Caco-2 (cell line): ENCODE data around the gene PID1. TPM values are rescaled to one million over a fixed set of nuclear protein-coding genes. Genes with fewer than 3 reads are reported as not detected.

Experiments
- BruUV-seq: library from RNA; stranded (reverse); fragments of 400-500 nt; replicated peaks from 2 replicates; lab custom pipeline; 2021; lab: Mats Ljungman, UMichigan
- CTCF ChIA-PET: fragments of 300-600 bp; sonication (Branson Sonifier 250); formaldehyde crosslinking; loops from one replicate; lab custom pipeline; 2022; ENCODE audit warnings: antibody characterized with exemption; lab: Charles Lee
- POLR2A ChIA-PET: fragments of 300-600 bp; sonication (Branson Sonifier 250); formaldehyde crosslinking; loops from one replicate; lab custom pipeline; 2022; ENCODE audit warnings: antibody characterized with exemption; lab: Charles Lee
- DNase-seq, 2 experiments: peaks; one replicate each; pipeline versions ENCODE4 v3.0.0 to v3.0.0-alpha.2; 2020 to 2022
- H3K27me3 ChIP-seq: replicated peaks from 2 replicates; pipeline ENCODE4 v1.6.0; 2011; ENCODE audit warnings: low read length; ENCODE audit not compliant: control insufficient read depth, insufficient read depth
- H3K36me3 ChIP-seq: 2 replicates; pipeline ENCODE4 v1.5.1; 2011; ENCODE audit warnings: low read length; ENCODE audit not compliant: control insufficient read depth, insufficient read depth
- H3K4me1 ChIP-seq: fragments of 250-450 bp; sonication (Bioruptor Pico); 2 replicates; pipeline ENCODE4 v1.5.1; 2020; ENCODE audit warnings: mild to moderate bottlenecking
- H3K4me3 ChIP-seq: 2 replicates; pipeline ENCODE4 v1.5.1; 2011; ENCODE audit warnings: low read depth, mild to moderate bottlenecking, control low read depth, low read length
- H3K9me3 ChIP-seq: fragments of 250-450 bp; sonication (Bioruptor Pico); 2 replicates; pipeline ENCODE4 v1.5.1; 2020; ENCODE audit warnings: mild to moderate bottlenecking, moderate library complexity
- H3K27ac Mint-ChIP-seq: one replicate; pipeline ENCODE4 v1.8.0; 2022; ENCODE audit warnings: mixed read lengths; ENCODE audit not compliant: unreplicated experiment
- H3K27me3 Mint-ChIP-seq: one replicate; pipeline ENCODE4 v1.8.0; 2022; ENCODE audit warnings: mixed read lengths; ENCODE audit not compliant: insufficient read depth, unreplicated experiment
- H3K36me3 Mint-ChIP-seq: one replicate; pipeline ENCODE4 v1.8.0; 2022; ENCODE audit warnings: mild to moderate bottlenecking, mixed read lengths; ENCODE audit not compliant: insufficient read depth, unreplicated experiment
- H3K4me1 Mint-ChIP-seq: one replicate; pipeline ENCODE4 v1.8.0; 2022; ENCODE audit warnings: low read depth, mixed read lengths; ENCODE audit not compliant: unreplicated experiment
- H3K4me3 Mint-ChIP-seq: one replicate; pipeline ENCODE4 v1.8.0; 2022; ENCODE audit warnings: mild to moderate bottlenecking, moderate library complexity, mixed read lengths; ENCODE audit not compliant: unreplicated experiment
- H3K9me3 Mint-ChIP-seq: one replicate; pipeline ENCODE4 v1.8.0; 2022; ENCODE audit warnings: mixed read lengths; ENCODE audit not compliant: unreplicated experiment
- CTCF ChIP-seq, 2 experiments: fragments of 200-600 bp in 1 of 2; IDR thresholded peaks; 1 replicate in 1 of 2; 2 replicates in 1 of 2; pipeline versions ENCODE4 v1.5.1 to v1.8.0; 2011 to 2022; ENCODE audit warnings: antibody characterized with exemption in 1 of 2, control low read depth in 1 of 2, inconsistent platforms in 1 of 2, low read depth in 1 of 2, low read length in 1 of 2, mild to moderate bottlenecking in 1 of 2, moderate library complexity in 1 of 2; ENCODE audit not compliant: insufficient read depth in 1 of 2, severe bottlenecking in 1 of 2, unreplicated experiment in 1 of 2
- intact Hi-C: fragments of 100-400 bp; cut with micrococcal nuclease; formaldehyde crosslinking; loops from one replicate; pipeline ENCODE4 v1.10.0; 2022; ENCODE audit not compliant: unreplicated experiment
- total RNA-seq: library from RNA; stranded (reverse); gene quantifications from 2 replicates; pipeline ENCODE4 v1.2.3, GENCODE V29; 2022

The PID1 gene
- total RNA-seq, 1 experiment from 2014 or later: 9.8 TPM

- H3K4me1 Mint-ChIP-seq: no peaks in the 10 kb centered on the region
- no peaks in the 10 kb centered on the region for H3K27me3 Mint-ChIP-seq
- ChIA-PET CTCF (no interaction called here), POLR2A (no interaction called here)
- H3K36me3 Mint-ChIP-seq: no peaks in the 10 kb centered on the region
- H3K4me3 ChIP-seq: no peak overlapping the region
- BruUV-seq: no TSS peak
- intact Hi-C loops: no loop called here
- TF ChIP-seq CTCF (IDR thresholded peaks at IDR 0.05; ENCODE audit: insufficient read depth in 1 of 2, low read depth in 1 of 2, low read length in 1 of 2, severe bottlenecking in 1 of 2, unreplicated experiment in 1 of 2): no peak
- no peak overlapping the region for H3K4me3 Mint-ChIP-seq
- H3K27me3 ChIP-seq: no peaks in the 10 kb centered on the region
- H3K4me1 ChIP-seq: no peaks in the 10 kb centered on the region
- no peak for DNase-seq
- H3K9me3 Mint-ChIP-seq: no peaks in the 10 kb centered on the region
- no peak overlapping the region for H3K27ac Mint-ChIP-seq
- H3K9me3 ChIP-seq: no peaks in the 10 kb centered on the region
- H3K36me3 ChIP-seq: no peaks in the 10 kb centered on the region
These were observed 283.5 kb downstream of the PID1 start for GRCh38 chr2:228987441-228988155.

DNA sequence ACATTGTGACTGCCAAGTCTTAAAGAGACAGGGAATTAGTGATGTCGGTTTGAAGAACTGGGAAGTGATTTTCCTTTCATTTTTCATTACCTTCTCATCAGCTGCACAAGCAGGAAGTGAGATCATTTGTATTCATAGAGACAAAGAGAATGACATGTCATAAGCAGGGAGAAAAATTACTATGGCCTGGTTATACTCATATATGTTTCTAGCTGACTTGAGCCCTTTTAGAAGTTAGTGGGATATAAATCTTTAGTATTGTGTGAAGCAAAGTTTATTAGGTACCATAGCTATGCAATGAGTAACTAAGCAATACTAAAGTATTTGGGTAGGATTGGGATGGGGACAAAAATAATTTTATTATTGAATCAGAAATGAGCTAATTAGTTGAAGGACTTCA is 284.1 kb downstream of the PID1 start:
- BruUV-seq: no TSS peak
- H3K27me3 Mint-ChIP-seq: no peaks in the 10 kb centered on the region
- no peak for DNase-seq
- intact Hi-C loops: no loop called here
- no peak overlapping the region for H3K4me3 ChIP-seq
- H3K27me3 ChIP-seq: no peaks in the 10 kb centered on the region
- no peak overlapping the region for H3K4me3 Mint-ChIP-seq
- POLR2A ChIA-PET: no interaction called here
- no peaks in the 10 kb centered on the region for H3K36me3 Mint-ChIP-seq
- no peaks in the 10 kb centered on the region for H3K36me3 ChIP-seq
- no peaks in the 10 kb centered on the region for H3K9me3 Mint-ChIP-seq
- H3K4me1 ChIP-seq: no peaks in the 10 kb centered on the region
- no peak for TF ChIP-seq CTCF (IDR thresholded peaks at IDR 0.05; ENCODE audit: insufficient read depth in 1 of 2, low read depth in 1 of 2, low read length in 1 of 2, severe bottlenecking in 1 of 2, unreplicated experiment in 1 of 2)
- H3K27ac Mint-ChIP-seq: no peak overlapping the region
- CTCF ChIA-PET: no interaction called here
- H3K9me3 ChIP-seq: no peaks in the 10 kb centered on the region
- H3K4me1 Mint-ChIP-seq: no peaks in the 10 kb centered on the region

DNA sequence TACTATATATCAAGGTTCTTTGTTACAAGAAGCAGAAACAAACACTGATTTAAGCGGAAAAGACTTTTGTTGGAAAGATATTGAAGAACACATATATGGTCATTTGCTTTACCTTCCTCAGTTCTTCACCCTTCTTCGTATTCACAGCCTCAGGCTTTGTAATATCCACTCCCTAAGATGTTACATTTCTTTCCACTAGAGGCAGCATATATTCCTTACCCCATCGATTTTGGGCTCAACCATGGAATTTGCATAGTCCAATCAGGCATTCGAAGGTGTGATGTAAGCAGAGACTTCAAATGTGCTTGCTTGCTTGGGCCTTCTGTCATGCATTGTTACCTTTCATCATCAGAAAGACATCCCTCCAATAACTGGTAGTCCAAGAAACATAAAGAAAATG is 287.4 kb downstream of the PID1 start:
- DNase-seq: no peak
- no peak overlapping the region for H3K4me3 ChIP-seq
- no peaks in the 10 kb centered on the region for H3K27me3 ChIP-seq
- H3K9me3 ChIP-seq: no peaks in the 10 kb centered on the region
- no peaks in the 10 kb centered on the region for H3K4me1 ChIP-seq
- H3K27me3 Mint-ChIP-seq: no peaks in the 10 kb centered on the region
- no peak overlapping the region for H3K27ac Mint-ChIP-seq
- H3K4me1 Mint-ChIP-seq: no peaks in the 10 kb centered on the region
- CTCF ChIA-PET: no interaction called here
- no TSS peak for BruUV-seq
- POLR2A ChIA-PET: no interaction called here
- H3K4me3 Mint-ChIP-seq: no peak overlapping the region
- TF ChIP-seq CTCF (IDR thresholded peaks at IDR 0.05; ENCODE audit: insufficient read depth in 1 of 2, low read depth in 1 of 2, low read length in 1 of 2, severe bottlenecking in 1 of 2, unreplicated experiment in 1 of 2): no peak
- intact Hi-C loops: no loop called here
- H3K36me3 Mint-ChIP-seq: no peaks in the 10 kb centered on the region
- H3K9me3 Mint-ChIP-seq: peaks cover 23% of the 10 kb centered on the region
- no peaks in the 10 kb centered on the region for H3K36me3 ChIP-seq
